Measurements from ENCODE around the gene TAL2. TPM values are rescaled to one million over a fixed set of nuclear protein-coding genes. Genes with fewer than 3 reads are reported as not detected.

TAL2 gene
- total and polyA plus RNA-seq, 2 donors (not counting 1 experiment from before 2014, with no cell fraction given) = 0.37 to 7.0 TPM

DNA sequence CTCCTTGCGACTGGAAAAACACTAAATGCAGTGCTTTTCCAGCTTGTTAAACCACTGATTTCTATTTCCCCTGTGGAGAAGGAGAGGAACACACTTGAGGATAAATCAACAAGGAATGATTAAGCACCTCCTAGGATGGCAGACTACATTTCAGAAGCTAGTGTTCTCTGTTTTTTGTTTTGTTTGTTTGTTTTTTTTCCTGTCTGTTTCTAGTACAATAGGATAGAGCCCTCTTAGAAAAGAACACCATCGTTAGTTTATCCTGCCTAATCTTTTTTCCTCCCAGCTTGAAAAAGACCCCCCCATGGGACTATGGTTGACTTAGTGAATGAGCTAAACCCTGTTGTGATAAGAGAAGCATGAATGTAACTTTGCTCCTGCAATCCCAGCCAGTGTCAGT is 3.9 kb upstream of the TAL2 start:
- Mint-ChIP-seq H3K4me1 (peaks cover 40% of the 10 kb centered on the region), H3K4me3 (no peak overlapping the region), H3K9me3 (ENCODE audit: insufficient read depth) (no peaks in the 10 kb centered on the region), H3K27me3 (peaks cover 24% of the 10 kb centered on the region), H3K27ac (no peak overlapping the region)
- Histone ChIP-seq H3K27me3 (replicated peaks in 1 of 4; ENCODE audit: control extremely low read depth in 1 of 4, control insufficient read depth in 3 of 4, insufficient read depth in 4 of 4, low read length in 3 of 4) (peaks cover 0 to 32% (median 20%) of the 10 kb centered on the region in 4 experiments), H3K4me3 (ENCODE audit: control extremely low read depth in 1 of 5, extremely low read depth in 1 of 5, insufficient read depth in 1 of 5, low read depth in 2 of 5, low read length in 4 of 5) (no peak overlapping the region), H3K4me1 (ENCODE audit: control insufficient read depth in 2 of 2, insufficient read depth in 2 of 2, low read length in 2 of 2) (peaks cover 38 to 41% of the 10 kb centered on the region in 2 donors), H3K79me2 (ENCODE audit: control insufficient read depth, insufficient read depth, low read length) (no peaks in the 10 kb centered on the region), H3K36me3 (replicated peaks in 1 of 2; ENCODE audit: control extremely low read depth in 1 of 2, control insufficient read depth in 1 of 2, extremely low read depth in 1 of 2, insufficient read depth in 2 of 2, low read length in 1 of 2) (no peaks in the 10 kb centered on the region), H2AFZ (ENCODE audit: insufficient read depth, low read depth, low read length, poor library complexity, severe bottlenecking) (no peak overlapping the region), H3K4me2 (replicated peaks; ENCODE audit: low read depth, low read length, poor library complexity, severe bottlenecking) (no peak overlapping the region), H3K27ac (ENCODE audit: low read length in 2 of 2) (no peak overlapping the region), H3K9ac (ENCODE audit: low read length) (no peak overlapping the region), H3K9me3 (ENCODE audit: control extremely low read depth in 1 of 3, control insufficient read depth in 2 of 3, insufficient read depth in 1 of 3, low read length in 2 of 3) (peaks cover 0 to 15% (median 0%) of the 10 kb centered on the region in 3 donors), H4K20me1 (ENCODE audit: control insufficient read depth, insufficient read depth, low read length, poor library complexity, severe bottlenecking) (no peaks in the 10 kb centered on the region)
- intact Hi-C loops (cut with micrococcal nuclease) = no loop called here
- ChIA-PET CTCF (interaction anchor here (0.6 to 6.6 kb wide), 6 partner anchors 13 to 60 kb away, joined by 3 to 51 read pairs (median 9); partner anchors contain the start of gene TMEM38B), POLR2A (no interaction called here)
- TF ChIP-seq, protein P1, sequence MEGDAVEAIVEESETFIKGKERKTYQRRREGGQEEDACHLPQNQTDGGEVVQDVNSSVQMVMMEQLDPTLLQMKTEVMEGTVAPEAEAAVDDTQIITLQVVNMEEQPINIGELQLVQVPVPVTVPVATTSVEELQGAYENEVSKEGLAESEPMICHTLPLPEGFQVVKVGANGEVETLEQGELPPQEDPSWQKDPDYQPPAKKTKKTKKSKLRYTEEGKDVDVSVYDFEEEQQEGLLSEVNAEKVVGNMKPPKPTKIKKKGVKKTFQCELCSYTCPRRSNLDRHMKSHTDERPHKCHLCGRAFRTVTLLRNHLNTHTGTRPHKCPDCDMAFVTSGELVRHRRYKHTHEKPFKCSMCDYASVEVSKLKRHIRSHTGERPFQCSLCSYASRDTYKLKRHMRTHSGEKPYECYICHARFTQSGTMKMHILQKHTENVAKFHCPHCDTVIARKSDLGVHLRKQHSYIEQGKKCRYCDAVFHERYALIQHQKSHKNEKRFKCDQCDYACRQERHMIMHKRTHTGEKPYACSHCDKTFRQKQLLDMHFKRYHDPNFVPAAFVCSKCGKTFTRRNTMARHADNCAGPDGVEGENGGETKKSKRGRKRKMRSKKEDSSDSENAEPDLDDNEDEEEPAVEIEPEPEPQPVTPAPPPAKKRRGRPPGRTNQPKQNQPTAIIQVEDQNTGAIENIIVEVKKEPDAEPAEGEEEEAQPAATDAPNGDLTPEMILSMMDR (IDR thresholded peaks at IDR 0.05) = no peak
- TF ChIP-seq EZH2 (IDR thresholded peaks at IDR 0.05; ENCODE audit: borderline replicate concordance, insufficient read depth, low read depth, low read length, poor library complexity, severe bottlenecking) = no peak
- WGBS (ENCODE audit: insufficient coverage) = no CpG with 5 or more reads among the region's 2 CpGs
- no peak for DNase-seq
- ATAC-seq (ENCODE audit: low read depth) = no peak

DNA sequence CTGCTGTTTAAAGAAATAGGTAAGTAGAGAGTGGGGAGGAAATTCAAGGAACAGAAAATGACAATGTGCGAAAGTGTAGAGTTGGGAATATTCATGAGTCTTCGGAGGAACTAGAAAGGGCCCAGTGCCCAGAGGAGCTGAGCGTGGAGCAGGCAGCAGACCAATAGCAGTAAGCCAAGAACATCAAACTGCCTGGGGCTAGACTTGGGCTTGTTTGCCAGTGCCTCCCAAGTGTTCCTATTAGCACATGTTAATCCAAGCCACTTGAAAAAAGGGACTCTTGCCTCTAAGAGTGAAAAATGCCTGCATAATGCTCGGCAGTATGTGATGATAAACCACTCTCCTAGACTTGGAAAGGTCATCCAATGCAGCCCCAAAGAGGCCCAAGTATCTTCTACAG is 1.2 kb upstream of the TAL2 start:
- WGBS (ENCODE audit: insufficient coverage) = 100% methylated on average over 4 of the region's 4 CpGs
- Histone ChIP-seq H3K27me3 (replicated peaks in 1 of 4; ENCODE audit: control extremely low read depth in 1 of 4, control insufficient read depth in 3 of 4, insufficient read depth in 4 of 4, low read length in 3 of 4) (peaks cover 0 to 24% (median 15%) of the 10 kb centered on the region in 4 experiments), H3K9me3 (ENCODE audit: control extremely low read depth in 1 of 3, control insufficient read depth in 2 of 3, insufficient read depth in 1 of 3, low read length in 2 of 3) (peaks cover 0 to 15% (median 0%) of the 10 kb centered on the region in 3 donors), H3K4me2 (replicated peaks; ENCODE audit: low read depth, low read length, poor library complexity, severe bottlenecking) (no peak overlapping the region), H3K79me2 (ENCODE audit: control insufficient read depth, insufficient read depth, low read length) (no peaks in the 10 kb centered on the region), H4K20me1 (ENCODE audit: control insufficient read depth, insufficient read depth, low read length, poor library complexity, severe bottlenecking) (no peaks in the 10 kb centered on the region), H3K4me1 (ENCODE audit: control insufficient read depth in 2 of 2, insufficient read depth in 2 of 2, low read length in 2 of 2) (peaks cover 34 to 37% of the 10 kb centered on the region in 2 donors), H3K9ac (ENCODE audit: low read length) (no peak overlapping the region), H3K4me3 (ENCODE audit: control extremely low read depth in 1 of 5, extremely low read depth in 1 of 5, insufficient read depth in 1 of 5, low read depth in 2 of 5, low read length in 4 of 5) (no peak overlapping the region), H3K27ac (ENCODE audit: low read length in 2 of 2) (peak overlapping the region in 1 of 2 donors; percentile 80), H2AFZ (ENCODE audit: insufficient read depth, low read depth, low read length, poor library complexity, severe bottlenecking) (no peak overlapping the region), H3K36me3 (replicated peaks in 1 of 2; ENCODE audit: control extremely low read depth in 1 of 2, control insufficient read depth in 1 of 2, extremely low read depth in 1 of 2, insufficient read depth in 2 of 2, low read length in 1 of 2) (no peaks in the 10 kb centered on the region)
- Mint-ChIP-seq H3K4me1 (peaks cover 39% of the 10 kb centered on the region), H3K27me3 (peaks cover 19% of the 10 kb centered on the region), H3K27ac (peak overlapping the region; percentile 94), H3K9me3 (ENCODE audit: insufficient read depth) (no peaks in the 10 kb centered on the region), H3K4me3 (peak overlapping the region; percentile 32)
- no peak for DNase-seq
- intact Hi-C loops (cut with micrococcal nuclease) = no loop called here
- no peak for TF ChIP-seq EZH2 (IDR thresholded peaks at IDR 0.05; ENCODE audit: borderline replicate concordance, insufficient read depth, low read depth, low read length, poor library complexity, severe bottlenecking)
- TF ChIP-seq, protein P1 (IDR thresholded peaks at IDR 0.05) = no peak
- POLR2A ChIA-PET = interaction anchor here (0.6 kb wide), 1 partner anchor 417 kb away, joined by 5 read pairs; the partner anchor contains the start of gene SLC44A1
- CTCF ChIA-PET = interaction anchor here (1.0 to 2.3 kb wide), 2 partner anchors 23 to 57 kb away, joined by 4 to 8 read pairs; no protein-coding TSS in a partner anchor
- ATAC-seq (ENCODE audit: low read depth) = no peak

All from B cell (primary cell).